NCI-H460 (cell line): ENCODE measurements around the gene STN1. TPM values are rescaled to one million over a fixed set of nuclear protein-coding genes. Genes with fewer than 3 reads are reported as not detected.

Source experiments
- DNase-seq: peaks from one replicate; pipeline ENCODE4 v3.0.0-alpha.2; 2016; ENCODE audit warnings: low read depth; ENCODE audit errors: extremely low read depth
- total RNA-seq: library from RNA; depleted of rRNA; stranded (reverse); fragments of >200 nt; shearing (Covaris generic); gene quantifications from 2 replicates; pipeline ENCODE4 v1.2.3, GENCODE V29; 2014

STN1 gene
- total RNA-seq, 1 experiment from 2014 or later: 27.6 TPM

- no peak for DNase-seq
These were observed 12.5 kb upstream of the STN1 start for GRCh38 chr10:103930449-103930848.

- DNase-seq: no peak
These were observed 11.5 kb upstream of the STN1 start for GRCh38 chr10:103929381-103929921.

GRCh38 chr10:103928784-103929183 lies 10.8 kb upstream of the STN1 start:
- DNase-seq: no peak

- DNase-seq: no peak
These were observed 8.8 kb upstream of the STN1 start for GRCh38 chr10:103926722-103927319.

- DNase-seq: no peak
These were observed 7.6 kb upstream of the STN1 start for GRCh38 chr10:103925591-103925990.

- no peak for DNase-seq
These were observed 5.5 kb upstream of the STN1 start for GRCh38 chr10:103923502-103923901.

GRCh38 chr10:103922659-103923058 lies 4.7 kb upstream of the STN1 start:
- DNase-seq: no peak

- DNase-seq: no peak
These were observed 3.8 kb upstream of the STN1 start for GRCh38 chr10:103921750-103922195.

GRCh38 chr10:103921248-103921647 lies 3.3 kb upstream of the STN1 start:
- DNase-seq: no peak

GRCh38 chr10:103919648-103920025 lies 1.7 kb upstream of the STN1 start:
- DNase-seq: no peak

GRCh38 chr10:103917302-103918052 lies 507 bp downstream of the STN1 start:
- no peak for DNase-seq

GRCh38 chr10:103916876-103917275 lies 1.1 kb downstream of the STN1 start:
- DNase-seq: no peak

GRCh38 chr10:103916254-103916653 lies 1.7 kb downstream of the STN1 start:
- no peak for DNase-seq

GRCh38 chr10:103915796-103916195 lies 2.2 kb downstream of the STN1 start:
- no peak for DNase-seq

GRCh38 chr10:103912759-103913158 lies 5.2 kb downstream of the STN1 start:
- no peak for DNase-seq

GRCh38 chr10:103911021-103911459 lies 6.9 kb downstream of the STN1 start:
- no peak for DNase-seq

- no peak for DNase-seq
These were observed 7.5 kb downstream of the STN1 start for GRCh38 chr10:103910442-103911012.

- DNase-seq: no peak
These were observed 12.5 kb downstream of the STN1 start for GRCh38 chr10:103905441-103905840.

GRCh38 chr10:103901299-103901698 lies 16.7 kb downstream of the STN1 start:
- no peak for DNase-seq

- no peak for DNase-seq
These were observed 18.7 kb downstream of the STN1 start for GRCh38 chr10:103899312-103899711.

- DNase-seq: no peak
These were observed 20.7 kb downstream of the STN1 start for GRCh38 chr10:103897241-103897774.
